GM06990 (cell line): ENCODE results near the gene PRKCA.

Source experiments
- DNase-seq: peaks from one replicate; pipeline ENCODE4 v3.0.0-alpha.2; 2011; ENCODE audit not compliant: insufficient read length; ENCODE audit errors: extremely low read depth
- H3K27me3 ChIP-seq: replicated peaks from 2 replicates; pipeline ENCODE4 v1.6.0; 2011; ENCODE audit warnings: low read length; ENCODE audit not compliant: control insufficient read depth, insufficient read depth
- H3K36me3 ChIP-seq: 2 replicates; pipeline ENCODE4 v1.5.1; 2011; ENCODE audit warnings: low read length; ENCODE audit not compliant: control insufficient read depth, insufficient read depth
- H3K4me3 ChIP-seq: replicated peaks from 2 replicates; pipeline ENCODE4 v1.5.1; 2011; ENCODE audit warnings: low read depth, mild to moderate bottlenecking, control low read depth, low read length
- CTCF ChIP-seq: IDR thresholded peaks from 2 replicates; pipeline ENCODE4 v1.5.1; 2011; ENCODE audit warnings: low read length, control low read depth, mild to moderate bottlenecking, inconsistent platforms; ENCODE audit not compliant: insufficient read depth, poor library complexity, severe bottlenecking

The PRKCA gene

GRCh38 chr17:66630379-66630778 lies 328.0 kb downstream of the PRKCA start:
- no peak for TF ChIP-seq CTCF
- DNase-seq = no peak
- Histone ChIP-seq H3K27me3 (no peaks in the 10 kb centered on the region), H3K36me3 (no peaks in the 10 kb centered on the region), H3K4me3 (no peak overlapping the region)

GRCh38 chr17:66630828-66631472 lies 328.5 kb downstream of the PRKCA start:
- no peaks in the 10 kb centered on the region for H3K36me3 ChIP-seq
- H3K27me3 ChIP-seq = no peaks in the 10 kb centered on the region
- no peak for DNase-seq
- TF ChIP-seq CTCF = no peak
- H3K4me3 ChIP-seq = no peak overlapping the region

GRCh38 chr17:66632731-66633130 lies 330.3 kb downstream of the PRKCA start:
- H3K36me3 ChIP-seq = no peaks in the 10 kb centered on the region
- DNase-seq = no peak
- no peaks in the 10 kb centered on the region for H3K27me3 ChIP-seq
- TF ChIP-seq CTCF = no peak
- no peak overlapping the region for H3K4me3 ChIP-seq

- no peak for DNase-seq
- no peak for TF ChIP-seq CTCF
- Histone ChIP-seq H3K4me3 (no peak overlapping the region), H3K27me3 (no peaks in the 10 kb centered on the region), H3K36me3 (no peaks in the 10 kb centered on the region)
Observed at GRCh38 chr17:66633317-66633965, 331.0 kb downstream of the PRKCA start.

- no peak for DNase-seq
- TF ChIP-seq CTCF = no peak
- Histone ChIP-seq H3K27me3 (no peaks in the 10 kb centered on the region), H3K4me3 (no peak overlapping the region), H3K36me3 (no peaks in the 10 kb centered on the region)
Observed at GRCh38 chr17:66634193-66634592, 331.8 kb downstream of the PRKCA start.
